NCI-H146 (cell line): Measurements from ENCODE around the gene IL1B.
"Not testable (repeated sequence)": the region's sequence is repeated elsewhere in the genome, so short reads cannot be mapped to it uniquely, and the experiment has no call there.

Experiments used
- DNase-seq: peaks from one replicate; lab custom pipeline; 2025; lab: John Stamatoyannopoulos, UW

IL1B gene

DNA sequence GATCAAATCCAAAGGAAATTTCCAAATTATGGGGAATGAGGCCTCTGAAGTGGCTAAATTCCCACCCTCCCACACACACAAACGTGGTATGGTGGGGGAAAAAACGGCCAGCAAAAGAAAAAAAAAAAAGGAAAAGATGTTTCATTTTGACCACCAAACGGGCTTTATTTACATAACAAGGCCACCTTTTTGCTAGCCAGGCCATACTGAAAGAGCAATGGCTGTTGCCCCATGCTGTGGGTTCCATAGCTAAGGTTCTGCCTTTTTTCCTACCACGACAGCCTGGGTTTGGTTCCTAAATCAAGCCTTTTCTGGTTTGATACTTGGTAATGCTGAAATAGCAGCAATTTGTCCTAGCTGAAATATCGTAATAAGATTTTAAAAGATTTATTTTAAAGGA is 14.0 kb upstream of the IL1B start:
- no peak for DNase-seq

DNA sequence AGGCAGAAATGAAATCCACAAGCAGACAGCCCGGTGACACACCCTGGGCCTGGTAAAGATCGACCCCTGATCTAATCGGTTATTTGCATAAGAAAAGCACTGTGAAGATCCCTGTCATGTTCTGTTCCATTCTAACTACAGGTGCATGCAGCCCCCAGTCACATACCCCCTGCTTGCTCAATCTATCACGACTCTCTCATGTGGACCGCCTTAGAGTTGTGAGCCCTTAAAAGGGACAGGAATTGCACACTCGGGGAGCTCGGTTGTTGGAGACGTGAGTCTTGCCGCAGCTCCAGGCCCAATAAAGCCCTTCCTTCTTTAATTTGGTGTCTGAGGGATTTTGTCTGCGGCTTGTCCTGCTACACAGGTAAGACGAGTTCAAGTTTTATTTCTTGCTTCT is 13.4 kb upstream of the IL1B start:
- DNase-seq: no peak

DNA sequence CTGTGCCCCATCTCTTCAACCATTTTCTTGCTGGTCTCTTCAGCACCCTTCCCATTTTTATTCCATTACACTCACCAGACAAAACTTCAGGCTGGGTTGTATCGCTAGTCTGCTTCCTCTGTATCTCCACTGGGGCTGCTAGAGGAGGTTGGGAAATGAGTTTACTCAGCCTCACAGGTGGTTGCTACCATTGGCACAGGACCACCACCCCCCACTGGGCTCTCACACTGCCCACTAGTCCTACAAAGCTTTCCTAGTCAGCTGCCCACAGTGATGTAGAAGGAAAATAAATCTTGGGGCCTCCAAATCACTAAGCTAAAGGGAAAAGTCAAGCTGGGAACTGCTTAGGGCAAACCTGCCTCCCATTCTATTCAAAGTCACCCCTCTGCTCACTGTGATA is 12.3 kb upstream of the IL1B start:
- no peak for DNase-seq

DNA sequence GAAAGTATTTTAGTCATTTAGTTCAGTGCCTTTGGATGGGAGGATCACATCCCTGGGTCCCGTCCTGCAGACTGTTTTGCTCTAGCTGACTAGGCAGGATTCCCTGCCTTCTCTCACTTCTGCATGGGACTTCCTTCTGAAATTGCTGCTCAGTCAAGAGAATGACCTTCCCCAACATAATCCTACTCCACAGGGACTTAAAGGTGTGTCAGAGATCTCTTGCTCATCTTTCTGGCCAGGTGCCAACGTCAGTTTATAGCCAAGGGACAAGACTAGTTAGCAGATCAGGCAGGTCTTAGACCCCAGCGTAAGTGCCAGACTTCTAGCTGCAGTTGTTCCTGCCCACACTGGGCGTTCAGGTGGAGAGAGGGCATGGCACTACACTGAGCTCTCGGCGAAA is 9.5 kb upstream of the IL1B start:
- DNase-seq: no peak

DNA sequence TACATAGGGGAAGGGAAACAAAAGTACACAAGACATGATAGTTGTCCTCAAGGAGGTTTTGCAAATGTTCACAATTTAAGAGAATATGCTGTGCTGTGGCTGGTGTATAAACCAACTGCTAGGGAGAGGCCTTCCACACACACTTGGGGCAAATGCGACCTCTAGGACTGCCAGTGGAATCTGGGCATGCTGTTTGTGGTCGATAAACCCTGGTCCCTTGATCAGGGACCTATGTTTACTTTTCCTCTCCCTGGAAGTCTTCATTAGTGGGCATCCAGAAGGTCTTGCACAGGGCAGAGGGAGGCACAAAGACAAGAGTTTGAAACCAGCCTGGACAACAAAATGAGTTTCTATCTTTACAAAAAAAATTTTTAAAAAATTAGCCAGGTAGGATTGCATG is 7.3 kb upstream of the IL1B start:
- no peak for DNase-seq

DNA sequence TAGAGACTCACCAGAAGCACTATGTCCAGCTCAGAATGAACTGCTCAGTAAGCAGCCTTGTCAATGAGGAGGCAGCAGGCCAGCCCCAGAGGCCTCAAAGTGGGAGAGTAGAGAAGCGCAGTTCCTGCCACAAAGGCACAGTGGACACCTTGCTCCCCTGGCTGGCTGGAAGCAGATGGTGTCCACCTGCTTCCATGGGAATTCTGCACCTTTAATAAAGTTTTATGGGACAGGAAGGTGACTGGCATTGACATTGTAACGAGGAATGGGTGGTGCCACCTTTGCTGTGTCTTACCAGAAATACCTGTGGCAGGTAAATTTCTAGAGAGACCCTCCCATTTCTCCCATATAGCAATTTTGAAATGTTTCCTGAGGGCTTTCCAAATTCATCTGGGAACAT is 6.7 kb upstream of the IL1B start:
- no peak for DNase-seq

DNA sequence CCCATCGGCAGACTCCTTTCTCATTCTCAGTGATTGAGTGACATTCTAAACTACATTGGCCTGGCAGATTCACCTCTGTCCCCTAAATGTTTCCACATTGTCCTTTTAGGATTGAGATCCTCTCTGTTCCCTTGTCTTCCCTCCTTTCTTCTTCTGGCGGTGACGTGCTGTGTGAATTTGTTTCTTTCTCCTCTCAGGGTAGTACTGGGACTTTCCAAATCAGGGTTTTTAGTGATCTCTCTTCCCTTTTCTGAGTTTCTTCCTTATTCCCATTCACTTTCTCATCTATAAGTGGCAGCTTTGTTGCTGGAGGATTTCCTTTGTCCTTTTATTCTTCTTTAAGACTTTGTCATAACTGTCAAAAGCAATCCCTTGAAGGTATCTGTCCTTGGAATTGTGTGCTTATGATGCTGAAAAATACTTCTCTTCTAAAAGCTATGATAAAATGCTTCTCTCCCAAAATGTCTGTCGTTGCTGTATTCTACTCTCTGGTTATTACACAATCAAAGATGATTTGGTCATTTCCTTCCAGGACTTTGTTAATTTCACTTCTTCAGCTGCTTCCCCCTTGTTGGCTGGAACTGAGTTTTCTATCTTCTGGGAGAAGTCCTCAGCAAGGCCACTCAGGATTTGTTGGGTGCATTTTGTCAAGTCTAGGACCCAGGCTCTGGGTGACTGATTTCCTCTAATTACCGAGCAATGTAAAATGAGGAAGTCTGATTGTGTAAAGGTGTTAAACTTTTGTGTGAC is 4.9 kb upstream of the IL1B start:
- no peak for DNase-seq

DNA sequence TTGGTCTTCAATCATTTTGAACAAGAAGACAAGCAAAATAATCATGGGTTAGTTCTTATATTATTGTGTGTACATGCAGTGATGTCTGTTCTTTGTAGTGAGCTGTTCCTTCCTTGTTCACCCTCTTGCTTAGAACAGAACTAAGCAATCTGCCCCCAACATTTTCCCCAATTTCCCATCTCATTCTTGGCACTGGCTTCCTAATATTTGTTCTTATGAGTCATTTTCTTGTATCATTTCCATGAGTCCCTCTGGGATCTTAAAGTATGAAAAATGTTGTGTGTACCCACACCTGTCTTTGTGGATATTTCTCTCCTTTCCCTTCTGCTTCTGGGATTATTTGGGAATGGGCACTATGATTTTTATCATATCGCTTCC is 3.5 kb upstream of the IL1B start:
- DNase-seq: no peak

DNA sequence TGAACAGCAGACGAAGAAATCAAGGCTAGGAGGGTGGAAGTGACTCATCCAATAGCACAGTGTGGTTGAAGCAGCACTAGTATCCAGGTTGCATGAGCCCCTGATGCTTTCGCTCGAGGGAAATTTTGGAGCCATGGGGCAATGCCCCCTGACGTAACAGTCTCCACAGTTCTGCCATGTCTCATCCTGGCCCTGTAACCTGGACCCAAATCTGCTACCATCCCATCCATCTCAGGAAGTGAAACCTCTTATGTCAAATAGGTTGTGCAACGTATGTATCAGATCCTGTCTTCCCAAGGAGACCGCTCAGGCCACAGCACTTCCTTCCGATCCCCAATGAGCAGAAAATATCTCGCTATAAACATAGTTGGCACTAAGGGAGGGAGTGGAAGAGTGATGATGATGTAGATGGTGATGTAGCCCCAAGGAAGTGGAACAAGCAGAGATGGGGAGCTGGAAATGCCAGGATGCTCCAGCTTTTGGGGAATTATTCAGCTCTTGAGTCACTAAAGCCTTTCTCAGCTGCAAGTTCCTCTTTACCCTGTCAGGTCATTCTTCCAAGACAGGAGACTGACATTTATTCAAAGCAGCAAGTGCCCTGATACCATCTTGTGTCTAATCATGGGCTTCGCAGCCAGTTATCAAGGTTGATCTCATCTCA is 3.0 kb upstream of the IL1B start:
- no peak for DNase-seq

DNA sequence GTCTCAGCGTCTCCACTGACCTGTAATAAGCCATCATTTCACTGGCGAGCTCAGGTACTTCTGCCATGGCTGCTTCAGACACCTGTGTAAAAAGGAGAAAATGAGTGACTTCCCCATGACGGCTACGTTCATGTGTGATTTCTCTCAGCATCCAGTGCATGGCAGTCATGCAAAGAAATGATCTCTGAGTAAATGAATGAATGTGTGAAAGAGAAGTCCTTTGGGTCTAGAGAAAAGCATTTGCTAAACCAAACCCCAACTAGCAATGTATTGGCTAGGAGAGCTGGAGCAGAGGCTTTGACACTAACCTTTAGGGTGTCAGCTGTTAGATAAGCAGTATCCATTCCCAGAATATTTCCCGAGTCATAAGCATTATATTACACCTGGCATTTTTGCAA is 417 bp downstream of the IL1B start:
- no peak for DNase-seq

DNA sequence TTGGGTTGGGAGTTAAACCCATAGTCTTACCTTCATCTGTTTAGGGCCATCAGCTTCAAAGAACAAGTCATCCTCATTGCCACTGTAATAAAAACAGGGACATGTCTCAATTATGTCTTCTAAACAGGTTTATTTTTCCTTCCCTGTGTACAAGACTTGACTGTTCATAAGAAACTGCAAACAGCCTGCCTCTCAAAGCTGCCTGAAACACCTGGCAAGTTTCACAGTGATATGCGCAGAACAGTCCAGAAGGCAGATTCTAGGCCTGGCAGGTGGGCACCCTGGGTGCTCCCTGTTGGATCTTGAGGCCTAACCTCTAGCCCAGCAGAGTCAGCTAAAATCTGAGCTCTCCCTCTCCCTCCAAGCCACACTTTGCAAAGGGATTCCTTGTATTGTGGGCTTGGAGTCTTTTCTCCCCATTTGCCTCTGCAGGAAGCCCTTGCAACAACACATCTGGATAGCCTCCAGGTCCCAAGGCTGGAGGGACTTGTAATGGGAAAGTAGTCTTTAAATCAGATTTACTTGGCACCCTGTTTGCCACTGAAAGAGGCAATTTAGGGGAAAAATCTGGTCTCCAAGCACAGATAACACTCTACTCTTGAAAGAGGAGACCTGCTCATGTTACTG is 930 bp downstream of the IL1B start:
- no peak for DNase-seq

DNA sequence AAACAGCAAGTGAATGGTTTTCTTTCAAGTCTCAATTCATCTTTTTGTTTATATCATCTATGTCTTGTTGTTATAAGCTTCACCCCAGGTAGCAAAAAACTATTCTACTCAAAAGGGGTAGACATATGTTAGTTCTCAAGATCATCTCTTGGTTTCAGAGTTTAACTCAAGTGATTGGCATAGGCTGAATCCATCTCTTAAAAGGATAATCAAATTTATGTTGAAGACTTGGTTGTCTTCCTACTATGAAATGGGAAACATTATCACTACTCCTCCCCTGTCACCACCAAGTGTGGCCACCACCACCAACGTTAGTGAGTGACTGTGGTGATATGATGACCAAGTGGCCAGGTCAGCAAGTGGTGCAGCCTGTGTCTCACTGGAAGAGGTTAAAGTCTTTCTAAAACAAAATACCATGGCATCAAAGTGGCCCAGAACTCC is 1.5 kb downstream of the IL1B start:
- DNase-seq: no peak

DNA sequence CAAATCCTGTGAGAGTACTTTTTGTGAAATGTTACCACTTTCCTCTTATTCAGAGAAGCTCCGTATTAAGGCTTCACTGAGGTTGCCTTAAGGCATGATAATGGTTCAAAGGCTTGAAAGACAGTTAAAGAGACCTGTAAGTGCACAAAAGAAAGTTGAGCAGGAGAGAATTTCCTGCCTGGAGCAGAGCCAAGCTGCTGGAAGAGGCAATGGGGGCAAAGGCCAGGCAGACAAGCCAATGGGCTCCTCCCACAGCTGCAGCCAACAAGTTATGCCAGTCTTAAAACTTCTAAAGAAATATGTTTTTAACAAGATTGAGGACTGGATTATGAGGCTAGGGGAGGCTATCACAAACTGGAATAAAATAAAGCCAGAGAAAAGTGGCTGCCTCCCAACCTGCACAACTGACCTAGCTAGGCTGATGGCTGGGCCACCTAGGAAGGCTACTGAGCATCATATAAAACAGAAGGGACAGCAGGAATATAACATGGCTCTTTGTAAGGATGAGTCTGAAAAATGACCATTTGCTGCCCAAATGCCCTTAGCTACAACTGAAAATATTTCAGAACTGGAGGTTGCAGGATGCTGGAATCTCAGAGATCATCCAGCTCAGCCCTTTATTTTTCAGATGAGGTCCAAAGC is 2.1 kb downstream of the IL1B start:
- DNase-seq: no peak

DNA sequence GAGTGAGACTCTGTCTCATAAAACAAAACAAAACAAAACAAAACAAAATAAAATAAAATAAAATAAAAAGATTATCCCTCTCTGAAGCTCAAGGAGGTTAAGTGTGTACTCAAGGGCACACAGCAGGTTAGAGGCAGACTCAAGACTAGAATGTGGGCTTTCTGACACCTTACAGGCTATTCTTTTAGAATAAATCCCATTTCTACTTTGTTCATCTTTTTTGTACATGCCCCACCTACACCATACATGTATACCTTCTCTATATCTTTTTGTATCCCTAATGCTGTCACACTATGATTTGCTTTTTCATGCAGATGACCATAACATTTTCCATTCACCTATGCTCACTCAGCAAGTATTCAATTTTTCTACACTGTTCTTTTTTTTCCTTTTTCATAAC is 2.6 kb downstream of the IL1B start:
- no peak for DNase-seq

DNA sequence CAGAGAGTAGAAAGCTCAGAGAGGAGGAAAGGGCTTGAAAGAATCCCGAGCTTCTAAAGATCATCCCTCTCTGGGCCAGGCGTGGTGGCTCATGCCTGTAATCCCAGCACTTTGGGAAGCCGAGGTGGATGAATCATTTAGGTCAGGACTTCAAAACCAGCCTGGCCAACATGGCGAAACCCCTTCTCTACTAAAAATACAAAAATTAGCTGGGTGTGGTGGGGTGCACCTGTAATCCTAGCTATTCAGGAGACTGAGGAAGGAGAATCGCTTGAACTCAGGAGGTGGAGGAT is 3.0 kb downstream of the IL1B start:
- not testable (repeated sequence) for DNase-seq

DNA sequence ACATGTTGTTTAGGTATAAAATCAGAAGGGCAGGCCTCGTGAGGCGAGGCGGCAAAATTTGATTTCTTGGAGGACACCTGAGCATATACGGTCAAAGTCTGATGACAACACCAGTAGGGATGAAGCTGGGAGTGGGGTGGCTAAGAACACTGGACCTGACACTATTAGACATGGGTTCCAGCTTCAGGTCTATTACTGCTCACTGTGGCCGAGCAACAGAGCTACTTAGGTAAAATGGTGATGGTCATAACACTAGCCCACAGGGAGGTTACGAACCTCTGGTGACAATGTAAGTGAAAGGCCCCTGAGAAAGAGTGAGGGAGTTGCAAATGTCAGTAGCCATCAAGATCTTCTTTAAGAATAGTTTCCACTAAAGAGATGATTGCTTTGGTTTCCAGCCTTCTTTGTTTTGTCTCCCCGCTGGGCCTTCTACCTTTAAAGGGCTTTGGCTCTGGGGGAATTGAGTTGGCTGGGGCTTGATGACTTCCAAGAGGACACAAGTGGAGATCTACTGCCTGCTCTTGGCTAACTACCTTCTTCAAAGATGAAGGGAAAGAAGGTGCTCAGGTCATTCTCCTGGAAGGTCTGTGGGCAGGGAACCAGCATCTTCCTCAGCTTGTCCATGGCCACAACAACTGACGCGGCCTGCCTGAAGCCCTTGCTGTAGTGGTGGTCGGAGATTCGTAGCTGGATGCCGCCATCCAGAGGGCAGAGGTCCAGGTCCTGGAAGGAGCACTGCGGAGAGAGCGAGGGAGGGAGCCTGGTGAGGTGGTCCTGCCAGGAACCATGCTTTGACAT is 3.5 kb downstream of the IL1B start:
- DNase-seq: no peak

DNA sequence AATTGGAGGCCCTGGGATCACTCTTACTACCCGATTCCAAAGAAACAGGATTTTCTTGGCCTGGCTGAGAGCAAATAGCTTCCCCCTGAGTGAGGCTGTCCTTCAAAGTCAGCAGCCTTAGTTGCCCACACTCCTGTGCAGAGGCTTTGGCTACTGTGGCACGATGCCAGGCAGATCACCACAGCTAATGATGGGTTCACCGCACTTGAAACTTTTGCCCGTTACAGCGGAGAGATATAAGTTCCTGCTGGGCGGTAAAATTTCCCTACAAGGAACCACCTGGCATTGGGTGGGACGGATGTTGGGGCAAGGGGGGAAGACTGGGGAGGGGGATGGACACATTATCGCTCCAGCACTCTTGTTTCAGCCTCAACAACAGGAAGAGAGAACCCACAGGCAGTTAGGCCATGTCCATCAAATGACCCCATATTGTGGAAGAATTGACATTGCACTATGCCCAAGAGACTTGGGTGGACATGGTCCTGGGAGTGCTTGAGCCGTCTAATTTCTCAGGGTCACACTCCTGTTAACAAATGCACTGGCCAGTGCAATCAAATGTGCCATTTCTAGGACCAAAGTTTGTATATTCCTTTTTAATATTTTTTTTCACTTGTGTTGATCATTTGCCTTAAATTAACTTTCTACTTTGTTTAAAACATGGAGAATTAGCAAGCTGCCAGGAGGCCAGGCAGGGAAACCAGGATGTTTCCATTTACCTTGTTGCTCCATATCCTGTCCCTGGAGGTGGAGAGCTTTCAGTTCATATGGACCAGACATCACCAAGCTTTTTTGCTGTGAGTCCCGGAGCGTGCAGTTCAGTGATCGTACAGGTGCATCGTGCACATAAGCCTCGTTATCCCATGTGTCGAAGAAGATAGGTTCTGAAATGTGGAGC is 4.4 kb downstream of the IL1B start:
- DNase-seq: no peak

DNA sequence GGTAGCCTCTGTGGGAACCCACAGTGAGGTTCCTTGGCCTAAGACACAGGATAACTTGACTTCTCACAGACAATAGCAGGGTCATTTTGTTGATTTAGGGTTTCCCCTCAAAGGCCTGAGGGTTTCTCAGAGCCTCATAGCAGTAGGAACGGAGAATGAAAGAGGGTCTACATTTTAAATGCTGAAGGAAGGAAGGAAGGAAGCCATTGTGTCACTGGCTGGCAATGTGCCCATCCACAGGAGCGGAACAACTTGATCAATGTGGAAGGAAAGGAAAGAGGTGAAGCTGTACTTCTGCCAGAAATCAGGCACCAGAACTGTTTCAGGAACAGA is 5.1 kb downstream of the IL1B start:
- DNase-seq: no peak

DNA sequence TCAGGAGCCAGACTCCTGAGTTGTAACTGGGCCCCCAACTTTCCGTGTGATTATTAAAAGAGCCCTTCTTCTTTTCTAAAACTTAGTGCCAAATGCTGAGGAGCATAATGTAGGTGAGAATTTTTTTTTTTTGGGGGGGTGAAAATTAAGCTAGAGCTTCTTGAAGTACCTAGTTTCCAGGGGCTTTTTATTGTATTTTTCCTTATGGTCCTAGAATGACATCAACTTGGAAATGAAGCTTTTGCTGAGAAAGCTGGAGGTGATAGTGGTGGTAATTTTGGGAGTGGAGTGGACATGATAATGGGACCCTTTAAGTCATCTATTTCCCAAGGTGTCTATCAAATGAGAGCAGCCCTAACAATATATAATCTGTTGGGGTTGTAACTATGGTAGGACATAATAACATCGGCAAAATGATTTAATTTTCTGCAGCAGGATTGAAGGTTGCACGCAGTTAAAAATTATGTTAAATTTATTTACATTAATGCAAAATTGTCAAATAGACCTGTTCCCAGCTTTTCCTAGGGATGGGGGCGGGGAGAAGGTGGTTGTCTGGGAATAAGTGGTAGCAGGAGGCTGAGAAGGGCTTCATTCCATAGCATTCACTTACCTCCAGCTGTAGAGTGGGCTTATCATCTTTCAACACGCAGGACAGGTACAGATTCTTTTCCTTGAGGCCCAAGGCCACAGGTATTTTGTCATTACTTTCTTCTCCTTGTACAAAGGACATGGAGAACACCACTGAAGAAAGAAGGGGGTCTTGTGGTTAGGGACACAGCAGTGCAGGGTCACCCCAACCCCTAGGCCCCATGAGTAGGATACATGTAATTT is 5.7 kb downstream of the IL1B start:
- no peak for DNase-seq

DNA sequence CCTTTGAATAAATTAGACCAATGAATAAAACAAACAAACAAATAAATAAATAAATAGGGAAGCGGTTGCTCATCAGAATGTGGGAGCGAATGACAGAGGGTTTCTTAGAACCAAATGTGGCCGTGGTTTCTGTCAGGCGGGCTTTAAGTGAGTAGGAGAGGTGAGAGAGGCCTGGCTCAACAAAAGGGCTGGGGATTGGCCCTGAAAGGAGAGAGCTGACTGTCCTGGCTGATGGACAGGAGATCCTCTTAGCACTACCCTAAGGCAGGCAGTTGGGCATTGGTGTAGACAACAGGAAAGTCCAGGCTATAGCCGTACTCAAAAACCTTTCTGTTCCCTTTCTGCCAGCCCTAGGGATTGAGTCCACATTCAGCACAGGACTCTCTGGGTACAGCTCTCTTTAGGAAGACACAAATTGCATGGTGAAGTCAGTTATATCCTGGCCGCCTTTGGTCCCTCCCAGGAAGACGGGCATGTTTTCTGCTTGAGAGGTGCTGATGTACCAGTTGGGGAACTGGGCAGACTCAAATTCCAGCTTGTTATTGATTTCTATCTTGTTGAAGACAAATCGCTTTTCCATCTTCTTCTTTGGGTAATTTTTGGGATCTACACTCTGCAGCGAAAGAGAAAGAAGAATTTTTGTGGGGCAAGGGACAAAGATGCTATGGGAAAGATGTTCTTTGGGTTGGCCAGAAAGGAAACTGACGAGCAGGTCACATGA is 6.5 kb downstream of the IL1B start:
- no peak for DNase-seq
